PFSK-1 (cell line): Measurements from ENCODE around the gene NPR3.

Experiments
- FOXP2 ChIP-seq: optimal IDR thresholded peaks from 2 replicates; pipeline ENCODE3; 2011; ENCODE audit warnings: borderline replicate concordance, control low read depth, inconsistent platforms; ENCODE audit not compliant: insufficient read depth; ENCODE audit errors: extremely low read length, extremely low read depth
- POLR2AphosphoS5 ChIP-seq: IDR thresholded peaks from 2 replicates; pipeline ENCODE4 v1.6.1; 2012; ENCODE audit warnings: low read depth, mild to moderate bottlenecking, control low read depth, low read length, moderate library complexity
- REST ChIP-seq, 2 experiments: IDR thresholded peaks; 2 replicates each; pipeline versions ENCODE4 v1.6.1 to v1.8.0; 2011 to 2012; ENCODE audit warnings: low read depth in 2 of 2, low read length in 2 of 2, control low read depth in 1 of 2, inconsistent platforms in 1 of 2, mild to moderate bottlenecking in 1 of 2, moderate library complexity in 1 of 2; ENCODE audit not compliant: insufficient read depth in 1 of 2
- TAF1 ChIP-seq: IDR thresholded peaks from 2 replicates; pipeline ENCODE4 v1.6.1; 2012; ENCODE audit warnings: low read length, control low read depth, borderline replicate concordance; ENCODE audit not compliant: insufficient read depth

- TF ChIP-seq POLR2AphosphoS5 (no peak), REST (IDR thresholded peaks at IDR 0.05; ENCODE audit: insufficient read depth in 1 of 2, low read depth in 2 of 2, low read length in 2 of 2) (no peak), TAF1 (no peak), FOXP2 (no peak)
Measured at GRCh38 chr5:32707418-32707997, 3.6 kb upstream of the NPR3 start.
